ENCODE results near the gene STRIP1.
A peak's percentile ranks its signal among the peaks of the same experiment; 100 is the strongest.

GRCh38 chr1:110087812-110088738, 53.7 kb downstream of the STRIP1 start:
- TF ChIP-seq CTCF (IDR thresholded peaks at IDR 0.05): peak; percentile 42; the same call in 1 of the 3 replicates
- TF ChIP-seq JUN (IDR thresholded peaks at IDR 0.05): no peak
- no peak for TF ChIP-seq RNF2 (IDR thresholded peaks at IDR 0.05; ENCODE audit: borderline replicate concordance, low read depth)
- no peak for TF ChIP-seq BCL3 (IDR thresholded peaks at IDR 0.05)
- TF ChIP-seq E2F6 (IDR thresholded peaks at IDR 0.05; ENCODE audit: borderline replicate concordance, low read depth): no peak
- no peak for TF ChIP-seq MAFK (IDR thresholded peaks at IDR 0.05; ENCODE audit: partially characterized antibody)
- TF ChIP-seq REST (IDR thresholded peaks at IDR 0.05): no peak
- TF ChIP-seq ELK1 (IDR thresholded peaks at IDR 0.05; ENCODE audit: low read depth, low read length): no peak
- TF ChIP-seq RFX5 (IDR thresholded peaks at IDR 0.05): no peak
- no peak for TF ChIP-seq PHF8 (IDR thresholded peaks at IDR 0.05; ENCODE audit: borderline replicate concordance, low read depth)
